ENCODE results near the gene SMIM5.
A peak's percentile ranks its signal among the peaks of the same experiment; 100 is the strongest.

SMIM5 gene

GRCh38 chr17:75665981-75666380, 32.7 kb downstream of the SMIM5 start:
- TF ChIP-seq, protein P1, sequence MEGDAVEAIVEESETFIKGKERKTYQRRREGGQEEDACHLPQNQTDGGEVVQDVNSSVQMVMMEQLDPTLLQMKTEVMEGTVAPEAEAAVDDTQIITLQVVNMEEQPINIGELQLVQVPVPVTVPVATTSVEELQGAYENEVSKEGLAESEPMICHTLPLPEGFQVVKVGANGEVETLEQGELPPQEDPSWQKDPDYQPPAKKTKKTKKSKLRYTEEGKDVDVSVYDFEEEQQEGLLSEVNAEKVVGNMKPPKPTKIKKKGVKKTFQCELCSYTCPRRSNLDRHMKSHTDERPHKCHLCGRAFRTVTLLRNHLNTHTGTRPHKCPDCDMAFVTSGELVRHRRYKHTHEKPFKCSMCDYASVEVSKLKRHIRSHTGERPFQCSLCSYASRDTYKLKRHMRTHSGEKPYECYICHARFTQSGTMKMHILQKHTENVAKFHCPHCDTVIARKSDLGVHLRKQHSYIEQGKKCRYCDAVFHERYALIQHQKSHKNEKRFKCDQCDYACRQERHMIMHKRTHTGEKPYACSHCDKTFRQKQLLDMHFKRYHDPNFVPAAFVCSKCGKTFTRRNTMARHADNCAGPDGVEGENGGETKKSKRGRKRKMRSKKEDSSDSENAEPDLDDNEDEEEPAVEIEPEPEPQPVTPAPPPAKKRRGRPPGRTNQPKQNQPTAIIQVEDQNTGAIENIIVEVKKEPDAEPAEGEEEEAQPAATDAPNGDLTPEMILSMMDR (IDR thresholded peaks at IDR 0.05; ENCODE audit: low read depth, low read length): no peak
- no peak for TF ChIP-seq EZH2phosphoT487 (IDR thresholded peaks at IDR 0.05; ENCODE audit: low read depth)
- no peaks in the 10 kb centered on the region for H4K20me1 ChIP-seq (ENCODE audit: insufficient read depth, low read length)
- H3K4me2 ChIP-seq (ENCODE audit: low read length): peak overlapping the region; percentile 77
- H3K79me2 ChIP-seq (ENCODE audit: low read length): peaks cover 70% of the 10 kb centered on the region
- peak overlapping the region; percentile 100 for H3K27ac ChIP-seq (ENCODE audit: low read length)
- peaks cover 58% of the 10 kb centered on the region for H3K4me1 ChIP-seq (ENCODE audit: low read length)
- H3K36me3 ChIP-seq (replicated peaks; ENCODE audit: low read depth, low read length): peaks cover 52% of the 10 kb centered on the region
- H3K27me3 ChIP-seq (ENCODE audit: low read depth, low read length): no peaks in the 10 kb centered on the region
- no peak overlapping the region for H2AFZ ChIP-seq (ENCODE audit: low read depth, low read length)
- peak overlapping the region; percentile 99 for H3K4me3 ChIP-seq (ENCODE audit: low read length)
- peak overlapping the region; percentile 83 for H3K9ac ChIP-seq (ENCODE audit: low read length)
- peaks cover 5% of the 10 kb centered on the region; the same call in 1 of the 2 replicates for H3K9me3 ChIP-seq (ENCODE audit: insufficient read depth, low read length)

- H3K79me2 ChIP-seq (ENCODE audit: low read length): peaks cover 80% of the 10 kb centered on the region
- H3K4me2 ChIP-seq (ENCODE audit: low read length): peak within 1 kb of the TSS; percentile 95
- H3K4me3 ChIP-seq (ENCODE audit: low read length): peak within 1 kb of the TSS; percentile 99
- H2AFZ ChIP-seq (ENCODE audit: low read depth, low read length): no peak within 1 kb of the TSS
- TF ChIP-seq, protein P1 (IDR thresholded peaks at IDR 0.05; ENCODE audit: low read depth, low read length): no peak
- no peak for TF ChIP-seq EZH2phosphoT487 (IDR thresholded peaks at IDR 0.05; ENCODE audit: low read depth)
- H3K27ac ChIP-seq (ENCODE audit: low read length): peak within 1 kb of the TSS; percentile 100
- H3K9me3 ChIP-seq (ENCODE audit: insufficient read depth, low read length): peaks cover 5% of the 10 kb centered on the region; the same call in 1 of the 2 replicates
- peaks cover 49% of the 10 kb centered on the region for H3K4me1 ChIP-seq (ENCODE audit: low read length)
- peak within 1 kb of the TSS; percentile 83 for H3K9ac ChIP-seq (ENCODE audit: low read length)
- H4K20me1 ChIP-seq (ENCODE audit: insufficient read depth, low read length): no peaks in the 10 kb centered on the region
- H3K27me3 ChIP-seq (ENCODE audit: low read depth, low read length): no peaks in the 10 kb centered on the region
- peaks cover 53% of the 10 kb centered on the region for H3K36me3 ChIP-seq (replicated peaks; ENCODE audit: low read depth, low read length)
These were observed 33.9 kb downstream of the SMIM5 start, which contains the start of the genes RECQL5 and SAP30BP for GRCh38 chr17:75666959-75667790. TSS of gene RECQL5 (minus strand) at chr17:75667154. CDS start at chr17:75666557, 597 bp downstream. TSS of gene SAP30BP (plus strand) at chr17:75667338. CDS start at chr17:75667373, 35 bp downstream.

DNA sequence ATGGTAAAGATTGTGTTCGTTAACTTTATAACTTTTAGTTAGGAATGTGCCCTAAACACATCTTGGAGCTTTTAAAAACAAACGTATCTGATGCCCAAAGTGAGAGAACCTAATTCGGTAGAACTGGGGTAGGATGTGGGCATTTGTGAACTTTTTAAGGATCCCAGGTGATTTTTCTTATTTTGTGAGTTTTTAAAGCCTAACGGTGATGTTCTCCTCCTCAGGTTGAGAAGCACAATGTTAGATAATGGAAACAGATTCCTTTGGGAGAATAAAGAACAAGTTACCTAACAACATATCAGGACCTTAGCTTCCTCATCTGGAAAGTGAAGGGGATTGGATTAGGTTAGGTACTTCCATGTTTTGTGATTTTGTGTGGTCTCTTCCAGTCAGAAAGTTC, 34.6 kb downstream of the SMIM5 start:
- Histone ChIP-seq H3K4me3 (ENCODE audit: low read length) (peak overlapping the region; percentile 99), H3K9ac (ENCODE audit: low read length) (peak overlapping the region; percentile 83), H3K9me3 (ENCODE audit: insufficient read depth, low read length) (peaks cover 5% of the 10 kb centered on the region; the same call in 1 of the 2 replicates), H3K27me3 (ENCODE audit: low read depth, low read length) (no peaks in the 10 kb centered on the region), H2AFZ (ENCODE audit: low read depth, low read length) (no peak overlapping the region), H3K27ac (ENCODE audit: low read length) (peak overlapping the region; percentile 67), H3K4me1 (ENCODE audit: low read length) (peaks cover 42% of the 10 kb centered on the region), H3K4me2 (ENCODE audit: low read length) (peak overlapping the region; percentile 95), H3K36me3 (replicated peaks; ENCODE audit: low read depth, low read length) (peaks cover 53% of the 10 kb centered on the region), H3K79me2 (ENCODE audit: low read length) (peaks cover 77% of the 10 kb centered on the region), H4K20me1 (ENCODE audit: insufficient read depth, low read length) (no peaks in the 10 kb centered on the region)
- TF ChIP-seq, protein P1 (IDR thresholded peaks at IDR 0.05; ENCODE audit: low read depth, low read length): no peak
- TF ChIP-seq EZH2phosphoT487 (IDR thresholded peaks at IDR 0.05; ENCODE audit: low read depth): no peak

DNA sequence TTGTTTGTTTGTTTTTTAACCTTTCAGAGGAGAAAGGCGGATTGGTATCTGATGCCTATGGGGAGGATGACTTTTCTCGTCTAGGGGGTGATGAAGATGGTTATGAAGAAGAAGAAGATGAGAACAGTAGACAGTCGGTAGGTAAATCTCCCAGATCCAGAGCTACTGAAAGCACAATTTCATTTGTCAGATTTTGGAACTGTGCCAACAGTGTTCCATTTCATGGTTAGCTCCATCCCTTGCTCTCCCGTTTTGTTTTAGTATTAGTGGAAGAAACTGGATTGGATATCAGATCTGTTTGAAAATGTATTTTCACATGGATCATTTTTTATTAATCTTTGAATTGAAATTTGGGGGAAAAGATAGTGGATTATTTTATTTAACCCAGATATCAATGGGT, 35.3 kb downstream of the SMIM5 start:
- Histone ChIP-seq H2AFZ (ENCODE audit: low read depth, low read length) (no peak overlapping the region), H3K9me3 (ENCODE audit: insufficient read depth, low read length) (peaks cover 5% of the 10 kb centered on the region; the same call in 1 of the 2 replicates), H3K9ac (ENCODE audit: low read length) (peak overlapping the region; percentile 83), H4K20me1 (ENCODE audit: insufficient read depth, low read length) (no peaks in the 10 kb centered on the region), H3K36me3 (replicated peaks; ENCODE audit: low read depth, low read length) (peaks cover 54% of the 10 kb centered on the region), H3K4me3 (ENCODE audit: low read length) (peak overlapping the region; percentile 99), H3K79me2 (ENCODE audit: low read length) (peaks cover 81% of the 10 kb centered on the region), H3K27ac (ENCODE audit: low read length) (0 out of 2 replicates have a peak overlapping the region, but pooled peaks have one; percentile 67), H3K4me2 (ENCODE audit: low read length) (peak overlapping the region; percentile 95), H3K4me1 (ENCODE audit: low read length) (peaks cover 35% of the 10 kb centered on the region), H3K27me3 (ENCODE audit: low read depth, low read length) (no peaks in the 10 kb centered on the region)
- TF ChIP-seq, protein P1 (IDR thresholded peaks at IDR 0.05; ENCODE audit: low read depth, low read length): no peak
- no peak for TF ChIP-seq EZH2phosphoT487 (IDR thresholded peaks at IDR 0.05; ENCODE audit: low read depth)
